ENCODE results near the gene BDKRB1. TPM values are rescaled to one million over a fixed set of nuclear protein-coding genes. Genes with fewer than 3 reads are reported as not detected.

Gene BDKRB1
- total RNA-seq, 2 donors from 2014 or later = 2.3 TPM; not detected in 1

GRCh38 chr14:96281486-96281885 lies 25.5 kb downstream of the BDKRB1 start:
- 25% methylated on average over 4 of the region's 4 CpGs for WGBS
- H3K4me3 ChIP-seq = no peak overlapping the region
- H3K4me1 ChIP-seq (replicated peaks) = no peaks in the 10 kb centered on the region
- no peaks in the 10 kb centered on the region for H3K27me3 ChIP-seq (replicated peaks; ENCODE audit: insufficient read depth)
- no peak for DNase-seq (ENCODE audit: low spot score)
- intact Hi-C loops (cut with DNase I) = no loop called here
- H3K27ac ChIP-seq = no peak overlapping the region
- no peaks in the 10 kb centered on the region for H3K9me3 ChIP-seq
- TF ChIP-seq POLR2AphosphoS5 (IDR thresholded peaks at IDR 0.05) = no peak
- TF ChIP-seq POLR2A (IDR thresholded peaks at IDR 0.05) = no peak
- TF ChIP-seq CTCF (IDR thresholded peaks at IDR 0.05) = no peak
- H3K36me3 ChIP-seq = no peaks in the 10 kb centered on the region

GRCh38 chr14:96284008-96284407 lies 28.0 kb downstream of the BDKRB1 start:
- Histone ChIP-seq H3K27me3 (replicated peaks; ENCODE audit: insufficient read depth) (no peaks in the 10 kb centered on the region), H3K9me3 (no peaks in the 10 kb centered on the region), H3K4me3 (no peak overlapping the region), H3K27ac (no peak overlapping the region), H3K4me1 (replicated peaks) (no peaks in the 10 kb centered on the region), H3K36me3 (no peaks in the 10 kb centered on the region)
- no peak for DNase-seq (ENCODE audit: low spot score)
- TF ChIP-seq CTCF (IDR thresholded peaks at IDR 0.05) (no peak), POLR2A (IDR thresholded peaks at IDR 0.05) (no peak), POLR2AphosphoS5 (IDR thresholded peaks at IDR 0.05) (no peak)
- 93% methylated on average over 9 of the region's 9 CpGs for WGBS
- intact Hi-C loops (cut with DNase I) = no loop called here

- H3K4me1 ChIP-seq (replicated peaks) = no peaks in the 10 kb centered on the region
- 75% methylated on average over 1 of the region's 1 CpG for WGBS
- H3K4me3 ChIP-seq = no peak overlapping the region
- no peaks in the 10 kb centered on the region for H3K27me3 ChIP-seq (replicated peaks; ENCODE audit: insufficient read depth)
- no peak for DNase-seq (ENCODE audit: low spot score)
- no peaks in the 10 kb centered on the region for H3K9me3 ChIP-seq
- intact Hi-C loops (cut with DNase I) = no loop called here
- no peak overlapping the region for H3K27ac ChIP-seq
- no peak for TF ChIP-seq POLR2A (IDR thresholded peaks at IDR 0.05)
- no peak for TF ChIP-seq CTCF (IDR thresholded peaks at IDR 0.05)
- TF ChIP-seq POLR2AphosphoS5 (IDR thresholded peaks at IDR 0.05) = no peak
- peaks cover 0 to 1% of the 10 kb centered on the region in 2 donors for H3K36me3 ChIP-seq
Observed at GRCh38 chr14:96284430-96284829, 28.4 kb downstream of the BDKRB1 start.

- intact Hi-C loops (cut with DNase I) = no loop called here
- 67% methylated on average over 17 of the region's 17 CpGs for WGBS
- Histone ChIP-seq H3K27ac (no peak overlapping the region), H3K9me3 (no peaks in the 10 kb centered on the region), H3K27me3 (replicated peaks; ENCODE audit: insufficient read depth) (no peaks in the 10 kb centered on the region), H3K4me1 (replicated peaks) (no peaks in the 10 kb centered on the region), H3K36me3 (peaks cover 0 to 12% of the 10 kb centered on the region in 2 donors), H3K4me3 (no peak overlapping the region)
- no peak for TF ChIP-seq POLR2A (IDR thresholded peaks at IDR 0.05)
- no peak for TF ChIP-seq CTCF (IDR thresholded peaks at IDR 0.05)
- TF ChIP-seq POLR2AphosphoS5 (IDR thresholded peaks at IDR 0.05) = no peak
- DNase-seq (ENCODE audit: low spot score) = no peak
Observed at GRCh38 chr14:96285667-96286066, 29.7 kb downstream of the BDKRB1 start.

- no peak overlapping the region for H3K4me3 ChIP-seq
- no peak for TF ChIP-seq POLR2AphosphoS5 (IDR thresholded peaks at IDR 0.05)
- no peak for TF ChIP-seq POLR2A (IDR thresholded peaks at IDR 0.05)
- TF ChIP-seq CTCF (IDR thresholded peaks at IDR 0.05) = no peak
- 70% methylated on average over 1 of the region's 1 CpG for WGBS
- no peaks in the 10 kb centered on the region for H3K9me3 ChIP-seq
- no peak overlapping the region for H3K27ac ChIP-seq
- no peak for DNase-seq (ENCODE audit: low spot score)
- H3K27me3 ChIP-seq (replicated peaks; ENCODE audit: insufficient read depth) = no peaks in the 10 kb centered on the region
- H3K4me1 ChIP-seq (replicated peaks) = no peaks in the 10 kb centered on the region
- intact Hi-C loops (cut with DNase I) = no loop called here
- H3K36me3 ChIP-seq = peaks cover 0 to 12% of the 10 kb centered on the region in 2 donors
Observed at GRCh38 chr14:96286251-96286650, 30.2 kb downstream of the BDKRB1 start.

All from prostate gland (tissue), 2 donors.